IMR-90 (cell line): ENCODE data around the gene STX11. TPM values are rescaled to one million over a fixed set of nuclear protein-coding genes. Genes with fewer than 3 reads are reported as not detected.

Source experiments
- ATAC-seq: fragments of 200-7000 bp; cut with Tn5 transposase; 2 replicates; pipeline ENCODE4 v1.9.1; 2020; ENCODE audit warnings: low read depth, mild to moderate bottlenecking, moderate library complexity
- BruUV-seq: library from RNA; stranded (reverse); fragments of 400-500 nt; replicated peaks from 2 replicates; lab custom pipeline; 2021; lab: Mats Ljungman, UMichigan
- CTCF ChIA-PET: fragments of 300-600 bp; formaldehyde crosslinking; extraction: SDS; loops from one replicate; lab custom pipeline; 2021; ENCODE audit warnings: antibody characterized with exemption; lab: Yijun Ruan, JAX
- POLR2A ChIA-PET: fragments of 300-600 bp; sonication (Branson Sonifier 250); formaldehyde crosslinking; loops from one replicate; lab custom pipeline; 2022; ENCODE audit warnings: antibody characterized with exemption; ENCODE audit not compliant: unreplicated experiment; lab: Charles Lee
- DNase-seq: peaks from one replicate; pipeline ENCODE4 v3.0.0; 2013
- H2AFZ ChIP-seq: replicated peaks from 2 replicates; pipeline ENCODE3; 2013; ENCODE audit warnings: low read length, mild to moderate bottlenecking; ENCODE audit not compliant: poor library complexity
- H2AK5ac ChIP-seq: 2 replicates; pipeline ENCODE4 v1.6.1; 2013; ENCODE audit warnings: low read depth, low read length, inconsistent platforms
- H2AK9ac ChIP-seq: replicated peaks from 2 replicates; pipeline ENCODE3; 2013; ENCODE audit warnings: mild to moderate bottlenecking, low read depth, low read length, moderate library complexity; ENCODE audit not compliant: poor library complexity
- H2BK120ac ChIP-seq: 2 replicates; pipeline ENCODE4 v1.6.1; 2013; ENCODE audit warnings: low read depth, low read length, inconsistent platforms
- H2BK15ac ChIP-seq: 3 replicates; pipeline ENCODE4 v1.6.1; 2013; ENCODE audit warnings: low read depth, low read length, inconsistent platforms
- H2BK20ac ChIP-seq: 2 replicates; pipeline ENCODE4 v1.6.1; 2013; ENCODE audit warnings: low read depth, mild to moderate bottlenecking, inconsistent platforms, low read length, moderate library complexity
- H2BK5ac ChIP-seq: 2 replicates; pipeline ENCODE4 v1.6.1; 2013; ENCODE audit warnings: mild to moderate bottlenecking, low read depth, low read length, inconsistent platforms; ENCODE audit not compliant: poor library complexity, severe bottlenecking
- H3K14ac ChIP-seq: replicated peaks from 2 replicates; pipeline ENCODE4 v1.6.1; 2013; ENCODE audit warnings: low read depth, low read length, inconsistent platforms
- H3K18ac ChIP-seq: 2 replicates; pipeline ENCODE4 v1.6.1; 2013; ENCODE audit warnings: low read depth, low read length, control low read depth
- H3K23ac ChIP-seq: 2 replicates; pipeline ENCODE4 v1.6.1; 2013; ENCODE audit warnings: low read depth, low read length, inconsistent platforms
- H3K27ac ChIP-seq: 2 replicates; pipeline ENCODE4 v1.5.1; 2013; ENCODE audit warnings: mild to moderate bottlenecking, control low read depth, low read length; ENCODE audit not compliant: insufficient read depth
- H3K27me3 ChIP-seq: 2 replicates; pipeline ENCODE4 v1.6.1; 2013; ENCODE audit warnings: low read length; ENCODE audit not compliant: control insufficient read depth, insufficient read depth
- H3K36me3 ChIP-seq: 2 replicates; pipeline ENCODE4 v1.6.1; 2013; ENCODE audit warnings: low read length, mixed read lengths; ENCODE audit not compliant: control insufficient read depth, insufficient read depth
- H3K4ac ChIP-seq: 2 replicates; pipeline ENCODE4 v1.6.1; 2013; ENCODE audit warnings: low read depth, low read length, inconsistent platforms
- H3K4me1 ChIP-seq: 2 replicates; pipeline ENCODE4 v1.6.1; 2013; ENCODE audit warnings: low read length, mixed read lengths; ENCODE audit not compliant: control insufficient read depth, insufficient read depth
- H3K4me2 ChIP-seq: 2 replicates; pipeline ENCODE4 v1.6.1; 2013; ENCODE audit warnings: low read depth, mild to moderate bottlenecking, control low read depth, low read length, moderate library complexity
- H3K4me3 ChIP-seq: 2 replicates; pipeline ENCODE4 v1.5.1; 2013; ENCODE audit warnings: low read depth, mild to moderate bottlenecking, control low read depth, low read length, moderate library complexity; ENCODE audit not compliant: insufficient read depth
- H3K56ac ChIP-seq: 2 replicates; pipeline ENCODE4 v1.6.1; 2013; ENCODE audit warnings: low read length, inconsistent platforms; ENCODE audit not compliant: insufficient read depth; ENCODE audit errors: extremely low read depth
- H3K79me1 ChIP-seq, 2 experiments: 2 replicates each; pipeline ENCODE4 v1.6.1; 2013; ENCODE audit warnings: low read length in 2 of 2, inconsistent platforms in 1 of 2, low read depth in 1 of 2
- H3K9ac ChIP-seq: 2 replicates; pipeline ENCODE4 v1.6.1; 2013; ENCODE audit warnings: low read depth, low read length, control low read depth
- H3K9me1 ChIP-seq: 2 replicates; pipeline ENCODE4 v1.6.1; 2013; ENCODE audit warnings: low read length, inconsistent platforms; ENCODE audit not compliant: insufficient read depth
- H3K9me3 ChIP-seq: 2 replicates; pipeline ENCODE4 v1.6.1; 2013; ENCODE audit warnings: low read length; ENCODE audit not compliant: control insufficient read depth, insufficient read depth
- H4K20me1 ChIP-seq: 2 replicates; pipeline ENCODE4 v1.6.1; 2013; ENCODE audit warnings: low read length, inconsistent platforms; ENCODE audit not compliant: insufficient read depth
- H4K5ac ChIP-seq: 2 replicates; pipeline ENCODE4 v1.6.1; 2013; ENCODE audit warnings: mild to moderate bottlenecking, low read depth, low read length, control low read depth
- H4K8ac ChIP-seq, 2 experiments: 2 replicates each; pipeline ENCODE4 v1.6.1; 2013; ENCODE audit warnings: low read depth in 2 of 2, low read length in 2 of 2, control low read depth in 1 of 2, inconsistent platforms in 1 of 2
- H4K91ac ChIP-seq: 2 replicates; pipeline ENCODE4 v1.6.1; 2013; ENCODE audit warnings: low read depth, low read length, inconsistent platforms; ENCODE audit not compliant: insufficient read depth
- BHLHE40 ChIP-seq: fragments of 150-350 bp; IDR thresholded peaks from 2 replicates; pipeline ENCODE4 v1.6.1; 2016; ENCODE audit warnings: mild to moderate bottlenecking, low read depth, low read length
- CEBPB ChIP-seq: IDR thresholded peaks from 2 replicates; pipeline ENCODE4 v1.6.1; 2012; ENCODE audit warnings: low read depth, low read length, improper control_type of control experiment
- CHD1 ChIP-seq: IDR thresholded peaks from 2 replicates; pipeline ENCODE4 v1.6.1; 2012; ENCODE audit warnings: low read depth, low read length, improper control_type of control experiment
- CTCF ChIP-seq: conservative IDR thresholded peaks from 2 replicates; pipeline ENCODE4 v1.5.1; 2012; ENCODE audit warnings: mild to moderate bottlenecking, low read depth, low read length, improper control_type of control experiment
- ELK1 ChIP-seq: fragments of 150-350 bp; IDR thresholded peaks from 2 replicates; pipeline ENCODE4 v1.6.1; 2016; ENCODE audit warnings: low read depth, mild to moderate bottlenecking, low read length, moderate library complexity, borderline replicate concordance
- FOS ChIP-seq: fragments of 150-350 bp; IDR thresholded peaks from 2 replicates; pipeline ENCODE4 v1.6.1; 2016; ENCODE audit warnings: low read depth, low read length
- MAFK ChIP-seq: IDR thresholded peaks from 2 replicates; pipeline ENCODE4 v1.6.1; 2012; ENCODE audit warnings: low read depth, low read length, improper control_type of control experiment
- MAZ ChIP-seq: IDR thresholded peaks from 2 replicates; pipeline ENCODE4 v1.6.1; 2012; ENCODE audit warnings: low read depth, mild to moderate bottlenecking, low read length, improper control_type of control experiment, moderate library complexity, borderline replicate concordance
- MXI1 ChIP-seq: IDR thresholded peaks from 2 replicates; pipeline ENCODE4 v1.6.1; 2012; ENCODE audit warnings: low read depth, mild to moderate bottlenecking, low read length, moderate library complexity, borderline replicate concordance
- NFE2L2 ChIP-seq: fragments of 150-350 bp; IDR thresholded peaks from 2 replicates; pipeline ENCODE4 v1.6.1; 2016; ENCODE audit warnings: low read depth, mild to moderate bottlenecking, low read length
- POLR2A ChIP-seq: IDR thresholded peaks from 2 replicates; pipeline ENCODE4 v1.6.1; 2012; ENCODE audit warnings: mild to moderate bottlenecking, low read depth, low read length
- RAD21 ChIP-seq: IDR thresholded peaks from 2 replicates; pipeline ENCODE4 v1.6.1; 2012; ENCODE audit warnings: low read length, improper control_type of control experiment
- RCOR1 ChIP-seq: IDR thresholded peaks from 2 replicates; pipeline ENCODE4 v1.6.1; 2012; ENCODE audit warnings: mild to moderate bottlenecking, low read length, improper control_type of control experiment; ENCODE audit not compliant: insufficient replicate concordance
- RFX5 ChIP-seq: IDR thresholded peaks from 2 replicates; pipeline ENCODE4 v1.8.0; 2012; ENCODE audit warnings: low read depth, mild to moderate bottlenecking, low read length, moderate library complexity
- SMC3 ChIP-seq: fragments of 150-350 bp; IDR thresholded peaks from 2 replicates; pipeline ENCODE4 v1.6.1; 2016; ENCODE audit warnings: low read depth, mild to moderate bottlenecking, antibody characterized with exemption, low read length, moderate library complexity
- USF2 ChIP-seq: fragments of 150-350 bp; IDR thresholded peaks from 2 replicates; pipeline ENCODE4 v1.6.1; 2017; ENCODE audit warnings: mild to moderate bottlenecking, antibody characterized with exemption, low read length, low read depth
- dilution Hi-C: fragments of 300-500 bp; cut with HindIII; formaldehyde crosslinking; loops from one replicate; pipeline ENCODE4 v1.14.3; 2018; ENCODE audit warnings: low sequenced_read_pairs; ENCODE audit not compliant: unreplicated experiment
- in situ Hi-C: fragments of 300-500 bp; cut with MboI; formaldehyde crosslinking; loops from 3 replicates; pipeline ENCODE4 v1.14.3; 2019; ENCODE audit warnings: low sequenced_read_pairs, inconsistent platforms, mixed read lengths
- intact Hi-C: fragments of 100-400 bp; cut with micrococcal nuclease; formaldehyde crosslinking; loops from 2 replicates; pipeline ENCODE4 v1.10.0; 2022
- polyA plus RNA-seq, 3 experiments: library from polyadenylated mRNA; depleted of rRNA; stranded (reverse); fragments of >200 nt; gene quantifications; 2 replicates each; pipeline ENCODE4 v1.2.3, GENCODE V29; 2012; ENCODE audit warnings: low replicate concordance in 1 of 3
- total RNA-seq: library from RNA; depleted of rRNA; stranded (reverse); fragments of >200 nt; gene quantifications from 2 replicates; pipeline ENCODE4 v1.2.3, GENCODE V29; 2012

Gene STX11
- total and polyA plus RNA-seq, 2 of the 4 experiments (the other 2 are of a cell fraction): 0.54 to 0.68 TPM

GRCh38 chr6:144143878-144144277, 6.4 kb upstream of the STX11 start:
- ATAC-seq (no peak), DNase-seq (no peak)
- no peak overlapping the region for H2BK5ac ChIP-seq
- H3K18ac ChIP-seq: no peak overlapping the region
- CTCF ChIA-PET: interaction anchor here (0.6 kb wide), 1 partner anchor 665 kb away, joined by 3 read pairs; no protein-coding TSS in a partner anchor
- no peak overlapping the region for H3K23ac ChIP-seq
- no peak overlapping the region for H2AK5ac ChIP-seq
- intact Hi-C loops (no loop called here), dilution Hi-C loops (no loop called here), in situ Hi-C loops (no loop called here)
- 0 out of 2 replicates have a peak, but pooled peaks cover 2% of the 10 kb centered on the region for H3K27me3 ChIP-seq
- no peaks in the 10 kb centered on the region for H3K4me1 ChIP-seq
- H2BK15ac ChIP-seq: no peak overlapping the region
- no peak overlapping the region for H4K91ac ChIP-seq
- H3K9me3 ChIP-seq: no peaks in the 10 kb centered on the region
- H3K4me3 ChIP-seq: no peak overlapping the region
- no TSS peak for BruUV-seq
- no peaks in the 10 kb centered on the region; the same call in 1 of the 2 replicates for H3K9me1 ChIP-seq
- H4K8ac ChIP-seq: no peak overlapping the region
- H3K9ac ChIP-seq: no peak overlapping the region
- H4K5ac ChIP-seq: no peak overlapping the region
- TF ChIP-seq NFE2L2 (no peak), MAFK (no peak), POLR2A (no peak), CEBPB (no peak), MAZ (no peak), USF2 (no peak), CHD1 (no peak), CTCF (no peak), SMC3 (no peak), BHLHE40 (no peak), RFX5 (no peak), ELK1 (no peak), RAD21 (no peak), MXI1 (no peak), FOS (no peak), RCOR1 (no peak)
- no peaks in the 10 kb centered on the region for H3K79me1 ChIP-seq
- H2BK120ac ChIP-seq: no peak overlapping the region
- H2BK20ac ChIP-seq: no peak overlapping the region
- no peak overlapping the region for H3K14ac ChIP-seq
- no peaks in the 10 kb centered on the region for H3K36me3 ChIP-seq
- H2AFZ ChIP-seq: no peak overlapping the region
- POLR2A ChIA-PET: no interaction called here
- H4K20me1 ChIP-seq: no peaks in the 10 kb centered on the region
- no peak overlapping the region for H2AK9ac ChIP-seq
- no peak overlapping the region for H3K4me2 ChIP-seq
- no peak overlapping the region for H3K56ac ChIP-seq
- H3K27ac ChIP-seq: no peak overlapping the region
- H3K4ac ChIP-seq: no peak overlapping the region
